Right atrium auricular region (tissue), 2 donors: Measurements from ENCODE around the gene NAV2. TPM values are rescaled to one million over a fixed set of nuclear protein-coding genes. Genes with fewer than 3 reads are reported as not detected.

ENCODE experiments used
- DNase-seq: peaks from one replicate; pipeline ENCODE4 v3.0.0-alpha.2; 2019; ENCODE audit warnings: low spot score
- H3K27ac ChIP-seq, 2 donors: fragments of 200-600 bp; sonication (generic); 1 replicate in 1 of 2; 2 replicates in 1 of 2; pipeline ENCODE4 v1.5.1; 2016 to 2019
- H3K27me3 ChIP-seq, 2 donors: fragments of 200-600 bp; sonication (generic); one replicate each; pipeline versions ENCODE4 v1.5.1 to v1.6.0; 2017 to 2019
- H3K36me3 ChIP-seq: fragments of 200-600 bp; sonication (generic); one replicate; pipeline ENCODE4 v1.5.1; 2016
- H3K4me1 ChIP-seq, 2 donors: fragments of 200-600 bp; sonication (generic); one replicate each; pipeline versions ENCODE4 v1.5.1 to v1.6.0; 2017 to 2019
- H3K4me3 ChIP-seq, 2 donors: fragments of 200-600 bp; sonication (generic); 1 replicate in 1 of 2; 2 replicates in 1 of 2; pipeline ENCODE4 v1.5.1; 2017 to 2019; ENCODE audit warnings: mild to moderate bottlenecking in 1 of 2, moderate library complexity in 1 of 2
- H3K9me3 ChIP-seq, 2 donors: fragments of 200-600 bp; sonication (generic); one replicate each; pipeline ENCODE4 v1.5.1; 2019
- CTCF ChIP-seq, 2 donors: fragments of 200-600 bp; sonication (generic); IDR thresholded peaks; one replicate each; pipeline ENCODE4 v1.5.1; 2019; ENCODE audit warnings: antibody characterized with exemption in 2 of 2
- total RNA-seq, 2 donors: library from RNA; depleted of rRNA; stranded (reverse); fragments of >200 nt; gene quantifications; one replicate each; pipeline ENCODE4 v1.1.0, GENCODE V29; 2016

NAV2 gene
- total RNA-seq, 2 donors from 2014 or later = 11.4 to 19.2 TPM

GRCh38 chr11:19862091-19862490 is 149.5 kb downstream of the NAV2 start:
- TF ChIP-seq CTCF (IDR thresholded peaks at IDR 0.05) = no peak
- H3K27me3 ChIP-seq = no peaks in the 10 kb centered on the region
- H3K4me1 ChIP-seq = peaks cover 0 to 28% of the 10 kb centered on the region in 2 donors
- H3K36me3 ChIP-seq = no peaks in the 10 kb centered on the region
- H3K27ac ChIP-seq = no peak overlapping the region
- DNase-seq = no peak
- H3K4me3 ChIP-seq = no peak overlapping the region
- H3K9me3 ChIP-seq = no peaks in the 10 kb centered on the region

GRCh38 chr11:19864141-19865140 is 151.8 kb downstream of the NAV2 start:
- H3K4me1 ChIP-seq = peaks cover 0 to 48% of the 10 kb centered on the region in 2 donors

GRCh38 chr11:19866037-19866436 is 153.4 kb downstream of the NAV2 start:
- Histone ChIP-seq H3K4me3 (no peak overlapping the region), H3K9me3 (no peaks in the 10 kb centered on the region), H3K4me1 (peaks cover 0 to 59% of the 10 kb centered on the region in 2 donors), H3K27ac (no peak overlapping the region), H3K36me3 (no peaks in the 10 kb centered on the region), H3K27me3 (no peaks in the 10 kb centered on the region)
- TF ChIP-seq CTCF (IDR thresholded peaks at IDR 0.05) = no peak
- DNase-seq = no peak

More at GRCh38 chr11:19864141-19865140, 151.8 kb downstream of the NAV2 start:
- Histone ChIP-seq H3K27me3 (no peaks in the 10 kb centered on the region), H3K4me3 (no peak overlapping the region), H3K27ac (no peak overlapping the region), H3K9me3 (no peaks in the 10 kb centered on the region), H3K36me3 (no peaks in the 10 kb centered on the region)
- no peak for DNase-seq
- no peak for TF ChIP-seq CTCF (IDR thresholded peaks at IDR 0.05)

GRCh38 chr11:19866521-19866920 is 153.9 kb downstream of the NAV2 start:
- no peak for TF ChIP-seq CTCF (IDR thresholded peaks at IDR 0.05)
- Histone ChIP-seq H3K27me3 (no peaks in the 10 kb centered on the region), H3K27ac (no peak overlapping the region), H3K9me3 (no peaks in the 10 kb centered on the region), H3K36me3 (no peaks in the 10 kb centered on the region), H3K4me1 (peaks cover 0 to 59% of the 10 kb centered on the region in 2 donors), H3K4me3 (no peak overlapping the region)
- DNase-seq = no peak

- TF ChIP-seq CTCF (IDR thresholded peaks at IDR 0.05) = no peak
- Histone ChIP-seq H3K36me3 (no peaks in the 10 kb centered on the region), H3K27ac (no peak overlapping the region), H3K4me1 (peaks cover 0 to 59% of the 10 kb centered on the region in 2 donors), H3K27me3 (no peaks in the 10 kb centered on the region), H3K9me3 (no peaks in the 10 kb centered on the region), H3K4me3 (no peak overlapping the region)
- no peak for DNase-seq
Measured at GRCh38 chr11:19867064-19867463, 154.4 kb downstream of the NAV2 start.
